Panc1 (cell line): Measurements from ENCODE around the gene PPP1R1C. TPM values are rescaled to one million over a fixed set of nuclear protein-coding genes. Genes with fewer than 3 reads are reported as not detected.

Source experiments
- ATAC-seq: fragments of 200-7000 bp; cut with Tn5 transposase; 2 replicates; pipeline ENCODE4 v1.9.1; 2020; ENCODE audit warnings: mild to moderate bottlenecking, moderate library complexity
- BruUV-seq: library from RNA; stranded (reverse); fragments of 400-500 nt; replicated peaks from 2 replicates; lab custom pipeline; 2021; lab: Mats Ljungman, UMichigan
- CTCF ChIA-PET: fragments of 300-600 bp; sonication (Branson Sonifier 250); formaldehyde crosslinking; loops from one replicate; lab custom pipeline; 2022; ENCODE audit warnings: antibody characterized with exemption; lab: Charles Lee
- POLR2A ChIA-PET: fragments of 300-600 bp; sonication (Branson Sonifier 250); formaldehyde crosslinking; loops from one replicate; lab custom pipeline; 2022; ENCODE audit warnings: antibody characterized with exemption; lab: Charles Lee
- DNase-seq: peaks from one replicate; pipeline ENCODE4 v3.0.0-alpha.2; 2010; ENCODE audit warnings: low read depth, low spot score
- H3K27ac ChIP-seq: 2 replicates; pipeline ENCODE4 v1.5.1; 2011; ENCODE audit warnings: mild to moderate bottlenecking, low read length, inconsistent platforms
- H3K27me3 ChIP-seq: fragments of 200-500 bp; sonication (Bioruptor generic); 2 replicates; pipeline ENCODE4 v1.6.0; 2014; ENCODE audit warnings: low read length, inconsistent platforms; ENCODE audit not compliant: control insufficient read depth, insufficient read depth
- H3K36me3 ChIP-seq: fragments of 200-500 bp; sonication (Bioruptor generic); 2 replicates; pipeline ENCODE4 v1.5.1; 2014; ENCODE audit warnings: inconsistent platforms, mild to moderate bottlenecking, low read length, moderate library complexity; ENCODE audit not compliant: control insufficient read depth, insufficient read depth
- H3K4me1 ChIP-seq: 2 replicates; pipeline ENCODE4 v1.5.1; 2011; ENCODE audit warnings: inconsistent platforms, mild to moderate bottlenecking, low read length, moderate library complexity; ENCODE audit not compliant: control insufficient read depth, insufficient read depth
- H3K4me3 ChIP-seq, 2 experiments: 2 replicates each; pipeline ENCODE4 v1.5.1; 2011 to 2012; ENCODE audit warnings: low read depth in 2 of 2, low read length in 2 of 2, mild to moderate bottlenecking in 2 of 2, inconsistent platforms in 1 of 2, moderate library complexity in 1 of 2
- H3K9me3 ChIP-seq: fragments of 200-500 bp; sonication (Bioruptor generic); 2 replicates; pipeline ENCODE4 v1.5.1; 2014; ENCODE audit warnings: low read depth, mild to moderate bottlenecking, inconsistent platforms, low read length, moderate library complexity; ENCODE audit not compliant: control insufficient read depth, insufficient read depth
- POLR2AphosphoS5 ChIP-seq: IDR thresholded peaks from 2 replicates; pipeline ENCODE4 v1.6.1; 2012; ENCODE audit warnings: mild to moderate bottlenecking, low read depth, low read length, moderate library complexity
- SIN3A ChIP-seq: IDR thresholded peaks from 2 replicates; pipeline ENCODE4 v1.6.1; 2012; ENCODE audit warnings: low read depth, mild to moderate bottlenecking, low read length, moderate library complexity, borderline replicate concordance; ENCODE audit not compliant: insufficient read depth
- TCF7L2 ChIP-seq: IDR thresholded peaks from 2 replicates; pipeline ENCODE4 v1.6.1; 2011; ENCODE audit warnings: mild to moderate bottlenecking, low read depth, low read length, inconsistent platforms
- in situ Hi-C: cut with HindIII; loops from 2 replicates; pipeline ENCODE4 v1.10.0; 2016; ENCODE audit warnings: low sequenced_read_pairs, low pct_unique_long_range_greater_than_20kb
- intact Hi-C: fragments of 100-400 bp; cut with micrococcal nuclease; formaldehyde crosslinking; loops from one replicate; pipeline ENCODE4 v1.10.0; 2022; ENCODE audit not compliant: unreplicated experiment
- total RNA-seq: library from RNA; stranded (reverse); gene quantifications from one replicate; pipeline ENCODE4 v1.2.1, GENCODE V29; 2021; ENCODE audit not compliant: unreplicated experiment
- TF ChIP-seq, protein P1 (sequence below): fragments of 450-650 bp; IDR thresholded peaks from 2 replicates; pipeline ENCODE4 v1.5.1; 2017; ENCODE audit warnings: mild to moderate bottlenecking
- TF ChIP-seq, protein P2 (sequence below), 2 experiments: IDR thresholded peaks; 2 replicates each; pipeline ENCODE4 v1.6.1; 2011 to 2012; ENCODE audit warnings: low read depth in 2 of 2, control low read depth in 1 of 2, low read length in 1 of 2, mild to moderate bottlenecking in 1 of 2, moderate library complexity in 1 of 2; ENCODE audit not compliant: insufficient read depth in 1 of 2

Gene PPP1R1C
- total RNA-seq, 1 experiment from 2014 or later = 2.6 TPM

DNA sequence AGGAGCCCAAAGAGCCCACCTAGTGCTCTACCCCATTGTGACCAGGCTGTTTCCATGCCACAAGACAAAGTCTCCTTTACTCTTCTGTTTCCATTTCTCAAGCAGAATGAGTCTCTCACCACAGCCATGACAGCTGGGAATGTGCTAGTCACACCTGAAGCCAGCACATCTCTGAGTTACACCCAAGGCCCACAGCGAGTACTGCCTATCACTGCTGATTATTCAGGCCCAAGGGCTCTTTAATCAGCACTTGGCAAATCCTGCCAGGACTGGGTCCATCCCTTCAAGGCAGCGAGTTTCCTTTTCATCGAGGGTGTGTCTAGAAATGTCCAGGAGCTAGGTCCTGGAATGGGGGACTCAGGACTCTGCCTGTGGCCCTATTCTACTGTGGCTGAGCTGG, 14.6 kb upstream of the PPP1R1C start:
- Histone ChIP-seq H3K36me3 (no peaks in the 10 kb centered on the region), H3K27me3 (no peaks in the 10 kb centered on the region), H3K4me3 (no peak overlapping the region), H3K27ac (no peak overlapping the region), H3K4me1 (no peaks in the 10 kb centered on the region), H3K9me3 (no peaks in the 10 kb centered on the region)
- no peak for DNase-seq
- ChIA-PET CTCF (no interaction called here), POLR2A (no interaction called here)
- TF ChIP-seq TCF7L2 = no peak
- no peak for ATAC-seq
- in situ Hi-C loops (no loop called here), intact Hi-C loops (no loop called here)
- BruUV-seq = no TSS peak

GRCh38 chr2:181972431-181973170, 13.1 kb upstream of the PPP1R1C start:
- BruUV-seq = no TSS peak
- intact Hi-C loops = no loop called here
- no peak for DNase-seq
- TF ChIP-seq SIN3A = no peak
- TF ChIP-seq, protein P1, sequence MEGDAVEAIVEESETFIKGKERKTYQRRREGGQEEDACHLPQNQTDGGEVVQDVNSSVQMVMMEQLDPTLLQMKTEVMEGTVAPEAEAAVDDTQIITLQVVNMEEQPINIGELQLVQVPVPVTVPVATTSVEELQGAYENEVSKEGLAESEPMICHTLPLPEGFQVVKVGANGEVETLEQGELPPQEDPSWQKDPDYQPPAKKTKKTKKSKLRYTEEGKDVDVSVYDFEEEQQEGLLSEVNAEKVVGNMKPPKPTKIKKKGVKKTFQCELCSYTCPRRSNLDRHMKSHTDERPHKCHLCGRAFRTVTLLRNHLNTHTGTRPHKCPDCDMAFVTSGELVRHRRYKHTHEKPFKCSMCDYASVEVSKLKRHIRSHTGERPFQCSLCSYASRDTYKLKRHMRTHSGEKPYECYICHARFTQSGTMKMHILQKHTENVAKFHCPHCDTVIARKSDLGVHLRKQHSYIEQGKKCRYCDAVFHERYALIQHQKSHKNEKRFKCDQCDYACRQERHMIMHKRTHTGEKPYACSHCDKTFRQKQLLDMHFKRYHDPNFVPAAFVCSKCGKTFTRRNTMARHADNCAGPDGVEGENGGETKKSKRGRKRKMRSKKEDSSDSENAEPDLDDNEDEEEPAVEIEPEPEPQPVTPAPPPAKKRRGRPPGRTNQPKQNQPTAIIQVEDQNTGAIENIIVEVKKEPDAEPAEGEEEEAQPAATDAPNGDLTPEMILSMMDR = no peak
- no peak for TF ChIP-seq TCF7L2
- TF ChIP-seq POLR2AphosphoS5 = no peak
- TF ChIP-seq, protein P2, sequence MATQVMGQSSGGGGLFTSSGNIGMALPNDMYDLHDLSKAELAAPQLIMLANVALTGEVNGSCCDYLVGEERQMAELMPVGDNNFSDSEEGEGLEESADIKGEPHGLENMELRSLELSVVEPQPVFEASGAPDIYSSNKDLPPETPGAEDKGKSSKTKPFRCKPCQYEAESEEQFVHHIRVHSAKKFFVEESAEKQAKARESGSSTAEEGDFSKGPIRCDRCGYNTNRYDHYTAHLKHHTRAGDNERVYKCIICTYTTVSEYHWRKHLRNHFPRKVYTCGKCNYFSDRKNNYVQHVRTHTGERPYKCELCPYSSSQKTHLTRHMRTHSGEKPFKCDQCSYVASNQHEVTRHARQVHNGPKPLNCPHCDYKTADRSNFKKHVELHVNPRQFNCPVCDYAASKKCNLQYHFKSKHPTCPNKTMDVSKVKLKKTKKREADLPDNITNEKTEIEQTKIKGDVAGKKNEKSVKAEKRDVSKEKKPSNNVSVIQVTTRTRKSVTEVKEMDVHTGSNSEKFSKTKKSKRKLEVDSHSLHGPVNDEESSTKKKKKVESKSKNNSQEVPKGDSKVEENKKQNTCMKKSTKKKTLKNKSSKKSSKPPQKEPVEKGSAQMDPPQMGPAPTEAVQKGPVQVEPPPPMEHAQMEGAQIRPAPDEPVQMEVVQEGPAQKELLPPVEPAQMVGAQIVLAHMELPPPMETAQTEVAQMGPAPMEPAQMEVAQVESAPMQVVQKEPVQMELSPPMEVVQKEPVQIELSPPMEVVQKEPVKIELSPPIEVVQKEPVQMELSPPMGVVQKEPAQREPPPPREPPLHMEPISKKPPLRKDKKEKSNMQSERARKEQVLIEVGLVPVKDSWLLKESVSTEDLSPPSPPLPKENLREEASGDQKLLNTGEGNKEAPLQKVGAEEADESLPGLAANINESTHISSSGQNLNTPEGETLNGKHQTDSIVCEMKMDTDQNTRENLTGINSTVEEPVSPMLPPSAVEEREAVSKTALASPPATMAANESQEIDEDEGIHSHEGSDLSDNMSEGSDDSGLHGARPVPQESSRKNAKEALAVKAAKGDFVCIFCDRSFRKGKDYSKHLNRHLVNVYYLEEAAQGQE (IDR thresholded peaks at IDR 0.05; ENCODE audit: insufficient read depth in 1 of 2, low read depth in 2 of 2, low read length in 1 of 2) = no peak
- H3K27me3 ChIP-seq = no peaks in the 10 kb centered on the region
- in situ Hi-C loops = no loop called here
- no peaks in the 10 kb centered on the region for H3K9me3 ChIP-seq
- H3K4me1 ChIP-seq = no peaks in the 10 kb centered on the region
- ChIA-PET CTCF (interaction anchor here (0.5 kb wide), 1 partner anchor 287 kb away, joined by 19 read pairs; no protein-coding TSS in a partner anchor), POLR2A (no interaction called here)
- no peak for ATAC-seq
- no peak overlapping the region for H3K4me3 ChIP-seq
- H3K36me3 ChIP-seq = no peaks in the 10 kb centered on the region
- no peak overlapping the region for H3K27ac ChIP-seq

DNA sequence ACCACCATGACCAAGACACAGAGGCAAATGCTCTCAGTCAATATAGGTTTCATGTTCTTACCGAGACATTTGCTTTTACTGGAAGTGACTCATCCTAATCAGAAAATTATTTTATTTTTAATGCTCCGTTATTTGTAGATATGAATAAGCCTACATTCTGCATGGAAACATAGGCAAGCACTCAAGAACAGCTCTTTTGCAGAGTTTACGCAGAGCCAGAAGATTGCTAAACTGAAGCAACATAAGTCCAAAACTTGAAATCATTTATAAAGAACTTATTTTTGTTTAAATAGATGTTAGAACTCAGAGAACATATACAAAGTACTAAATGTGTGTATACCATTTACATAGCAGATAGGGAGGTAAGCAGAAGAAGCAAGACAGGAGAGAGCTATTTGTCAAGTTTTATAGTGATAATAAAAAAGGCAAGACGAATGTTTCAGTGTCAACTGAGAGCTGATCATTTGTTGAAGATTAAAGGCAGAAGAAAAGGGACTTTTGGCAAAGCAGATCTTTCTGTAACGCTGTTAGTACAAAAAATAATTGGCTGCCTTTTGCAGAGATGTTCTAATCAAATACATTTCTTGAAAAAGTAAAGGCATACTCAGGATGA, 12.4 kb upstream of the PPP1R1C start:
- DNase-seq (no peak), ATAC-seq (no peak)
- intact Hi-C loops = no loop called here
- in situ Hi-C loops = no loop called here
- ChIA-PET CTCF (interaction anchor here (0.5 kb wide), 1 partner anchor 288 kb away, joined by 19 read pairs; no protein-coding TSS in a partner anchor), POLR2A (no interaction called here)
- TF ChIP-seq, protein P2 (IDR thresholded peaks at IDR 0.05; ENCODE audit: insufficient read depth in 1 of 2, low read depth in 2 of 2, low read length in 1 of 2) = no peak
- no peak for TF ChIP-seq SIN3A
- Histone ChIP-seq H3K4me1 (no peaks in the 10 kb centered on the region), H3K36me3 (no peaks in the 10 kb centered on the region), H3K9me3 (no peaks in the 10 kb centered on the region), H3K27me3 (no peaks in the 10 kb centered on the region), H3K27ac (no peak overlapping the region), H3K4me3 (no peak overlapping the region)
- no TSS peak for BruUV-seq
